ENCODE results near the gene LRFN2. TPM values are rescaled to one million over a fixed set of nuclear protein-coding genes. Genes with fewer than 3 reads are reported as not detected.

Gene LRFN2
- total and polyA plus RNA-seq, 12 donors: not detected

- ATAC-seq: no peak
- H3K27ac ChIP-seq: no peak overlapping the region
- H3K4me3 ChIP-seq: no peak overlapping the region
- intact Hi-C loops (cut with DNase I): no loop called here
- H3K36me3 ChIP-seq: no peaks in the 10 kb centered on the region
- no peak for TF ChIP-seq CTCF (IDR thresholded peaks at IDR 0.05)
- no peaks in the 10 kb centered on the region for H3K9me3 ChIP-seq
- DNase-seq: no peak
- peaks cover 0 to 44% (median 6%) of the 10 kb centered on the region in 7 donors for H3K27me3 ChIP-seq
- WGBS, 2 donors: 72 to 75% methylated on average over 6 of the region's 6 CpGs
- peaks cover 0 to 9% (median 0%) of the 10 kb centered on the region in 9 donors for H3K4me1 ChIP-seq
These were observed 62.2 kb downstream of the LRFN2 start for GRCh38 chr6:40524797-40525585.

GRCh38 chr6:40523505-40524172, 63.5 kb downstream of the LRFN2 start:
- peaks cover 0 to 34% (median 6%) of the 10 kb centered on the region in 7 donors for H3K27me3 ChIP-seq
- no peak overlapping the region for H3K27ac ChIP-seq
- H3K4me3 ChIP-seq: no peak overlapping the region
- intact Hi-C loops (cut with DNase I): no loop called here
- H3K36me3 ChIP-seq: no peaks in the 10 kb centered on the region
- DNase-seq (no peak), ATAC-seq (no peak)
- no peak for TF ChIP-seq CTCF (IDR thresholded peaks at IDR 0.05)
- WGBS, 2 donors: 61 to 67% methylated on average over 5 of the region's 5 CpGs
- H3K9me3 ChIP-seq: no peaks in the 10 kb centered on the region
- H3K4me1 ChIP-seq: peaks cover 0 to 9% (median 0%) of the 10 kb centered on the region in 9 donors

- TF ChIP-seq CTCF (IDR thresholded peaks at IDR 0.05): no peak
- Histone ChIP-seq H3K36me3 (no peaks in the 10 kb centered on the region), H3K4me1 (peaks cover 0 to 9% (median 0%) of the 10 kb centered on the region in 9 donors), H3K4me3 (no peak overlapping the region), H3K9me3 (no peaks in the 10 kb centered on the region), H3K27me3 (peaks cover 0 to 49% (median 9%) of the 10 kb centered on the region in 7 donors), H3K27ac (no peak overlapping the region)
- 74 to 83% methylated on average over 6 of the region's 6 CpGs for WGBS, 2 donors
- intact Hi-C loops (cut with DNase I): no loop called here
- ATAC-seq (no peak), DNase-seq (no peak)
These were observed 65.7 kb downstream of the LRFN2 start for GRCh38 chr6:40521496-40521895.

GRCh38 chr6:40520678-40521077, 66.5 kb downstream of the LRFN2 start:
- no peak for TF ChIP-seq CTCF (IDR thresholded peaks at IDR 0.05)
- 44 to 45% methylated on average over 10 of the region's 10 CpGs for WGBS, 2 donors
- Histone ChIP-seq H3K27me3 (peaks cover 0 to 47% (median 9%) of the 10 kb centered on the region in 7 donors), H3K4me3 (no peak overlapping the region), H3K27ac (no peak overlapping the region), H3K9me3 (no peaks in the 10 kb centered on the region), H3K36me3 (no peaks in the 10 kb centered on the region), H3K4me1 (peaks cover 0 to 9% (median 0%) of the 10 kb centered on the region in 9 donors)
- ATAC-seq: peak; percentile 71 to 97 (median 90)
- peak; percentile 34 to 45 for DNase-seq
- intact Hi-C loops (cut with DNase I): no loop called here

Data from heart right ventricle (tissue), 16 donors.